ENCODE data around the gene CNP. TPM values are rescaled to one million over a fixed set of nuclear protein-coding genes. Genes with fewer than 3 reads are reported as not detected.

The CNP gene
- total and polyA plus RNA-seq, 10 of the 15 experiments (the other 5 are each of a cell fraction or from before 2014, with no cell fraction given), result 1.8 to 60.7 (median 31.4) TPM

- no peak for FAIRE-seq
- peaks cover 24 to 50% of the 10 kb centered on the region in 2 experiments for H3K36me3 ChIP-seq (ENCODE audit: control insufficient read depth in 2 of 2, insufficient read depth in 2 of 2, low read length in 1 of 2)
- in situ Hi-C loops (cut with MboI) (loop anchor here (25.0 kb wide), 1 partner anchor 1212 kb away; the partner anchor contains the start of gene TMEM106A), intact Hi-C loops (cut with micrococcal nuclease; ENCODE audit: unreplicated experiment) (no loop called here)
- H3K9ac ChIP-seq (ENCODE audit: control insufficient read depth, insufficient read depth, low read length), result no peak overlapping the region
- no peak overlapping the region for H3K4me3 ChIP-seq
- H4K20me1 ChIP-seq (ENCODE audit: control insufficient read depth, insufficient read depth), result no peaks in the 10 kb centered on the region; the same call in 1 of the 2 replicates
- H3K27me3 ChIP-seq (replicated peaks in 1 of 2; ENCODE audit: control insufficient read depth in 2 of 2, insufficient read depth in 2 of 2, low read length in 1 of 2), result no peaks in the 10 kb centered on the region
- ChIA-PET RAD21 (ENCODE audit: unreplicated experiment) (no interaction called here), POLR2A (interaction anchor here (1.4 kb wide), 1 partner anchor 17 kb away, joined by 7 read pairs; the partner anchor contains the start of gene DNAJC7), SMC1A (ENCODE audit: uncharacterized antibody, unreplicated experiment) (interaction anchor here (0.9 kb wide), 1 partner anchor 23 kb away, joined by 3 read pairs; no protein-coding TSS in a partner anchor), CTCF (interaction anchor here (1.0 kb wide), 1 partner anchor 41 kb away, joined by 3 read pairs; no protein-coding TSS in a partner anchor)
- peaks cover 21% of the 10 kb centered on the region for H3K4me1 ChIP-seq (ENCODE audit: control insufficient read depth, insufficient read depth, low read length)
- peaks cover 36% of the 10 kb centered on the region for H3K79me2 ChIP-seq (ENCODE audit: control insufficient read depth, insufficient read depth, low read length)
- DNase-seq (ENCODE audit: low read depth, low spot score), result no peak
- no TSS peak for BruUV-seq (replicated peaks)
- H3K9me3 ChIP-seq (replicated peaks; ENCODE audit: control insufficient read depth, insufficient read depth, low read length), result no peaks in the 10 kb centered on the region
- ATAC-seq, result no peak
- H2AFZ ChIP-seq (ENCODE audit: control insufficient read depth, low read depth, low read length), result no peak overlapping the region
- no peak overlapping the region for H3K4me2 ChIP-seq (ENCODE audit: control insufficient read depth, insufficient read depth)
- WGBS (ENCODE audit: insufficient coverage, insufficient replicate concordance, low lambda C conversion rate, missing lambda C conversion rate), result 97% methylated on average over 3 of the region's 3 CpGs
- H3K27ac ChIP-seq (ENCODE audit: control insufficient read depth, insufficient read depth), result no peak overlapping the region
- TF ChIP-seq ZZZ3 (IDR thresholded peaks at IDR 0.05; ENCODE audit: control insufficient read depth, insufficient read length, low read depth) (no peak), NFYB (IDR thresholded peaks at IDR 0.05; ENCODE audit: insufficient read depth, low read depth, low read length) (no peak), IRF5 (IDR thresholded peaks at IDR 0.05; ENCODE audit: borderline replicate concordance) (no peak), TCF3 (IDR thresholded peaks at IDR 0.05; ENCODE audit: borderline replicate concordance, insufficient read depth, low read depth, low read length) (no peak), SREBF2 (IDR thresholded peaks at IDR 0.05; ENCODE audit: low read length) (no peak), CEBPZ (IDR thresholded peaks at IDR 0.05; ENCODE audit: low read depth, low read length) (no peak), EGR1 (IDR thresholded peaks at IDR 0.05; ENCODE audit: borderline replicate concordance in 1 of 2, low read depth in 2 of 2, low read length in 2 of 2) (no peak), NFXL1 (IDR thresholded peaks at IDR 0.05; ENCODE audit: borderline replicate concordance) (no peak), NR2C2 (IDR thresholded peaks at IDR 0.05; ENCODE audit: borderline replicate concordance, control insufficient read depth, insufficient read length, low read depth) (no peak), ZBTB40 (IDR thresholded peaks at IDR 0.05; ENCODE audit: borderline replicate concordance) (no peak), NFIC (IDR thresholded peaks at IDR 0.05; ENCODE audit: low read depth, low read length) (no peak)
- TF ChIP-seq, protein P1, sequence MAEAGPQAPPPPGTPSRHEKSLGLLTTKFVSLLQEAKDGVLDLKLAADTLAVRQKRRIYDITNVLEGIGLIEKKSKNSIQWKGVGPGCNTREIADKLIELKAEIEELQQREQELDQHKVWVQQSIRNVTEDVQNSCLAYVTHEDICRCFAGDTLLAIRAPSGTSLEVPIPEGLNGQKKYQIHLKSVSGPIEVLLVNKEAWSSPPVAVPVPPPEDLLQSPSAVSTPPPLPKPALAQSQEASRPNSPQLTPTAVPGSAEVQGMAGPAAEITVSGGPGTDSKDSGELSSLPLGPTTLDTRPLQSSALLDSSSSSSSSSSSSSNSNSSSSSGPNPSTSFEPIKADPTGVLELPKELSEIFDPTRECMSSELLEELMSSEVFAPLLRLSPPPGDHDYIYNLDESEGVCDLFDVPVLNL (IDR thresholded peaks at IDR 0.05; ENCODE audit: low read depth, low read length), result no peak
Observed at GRCh38 chr17:42000413-42001133, 34.0 kb downstream of the CNP start.
